Epithelial cell of prostate (primary cell): ENCODE results near the gene DNASE1L1.
"Not testable (repeated sequence)": the region's sequence is repeated elsewhere in the genome, so short reads cannot be mapped to it uniquely, and the experiment has no call there.

Source experiments
- DNase-seq: peaks from one replicate; pipeline ENCODE4 v3.0.0-alpha.2; 2011; ENCODE audit warnings: low read depth, low spot score
- H3K27ac ChIP-seq: fragments of 450-650 bp; 2 replicates; pipeline ENCODE4 v1.5.1; 2017; ENCODE audit warnings: mild to moderate bottlenecking

Gene DNASE1L1

DNA sequence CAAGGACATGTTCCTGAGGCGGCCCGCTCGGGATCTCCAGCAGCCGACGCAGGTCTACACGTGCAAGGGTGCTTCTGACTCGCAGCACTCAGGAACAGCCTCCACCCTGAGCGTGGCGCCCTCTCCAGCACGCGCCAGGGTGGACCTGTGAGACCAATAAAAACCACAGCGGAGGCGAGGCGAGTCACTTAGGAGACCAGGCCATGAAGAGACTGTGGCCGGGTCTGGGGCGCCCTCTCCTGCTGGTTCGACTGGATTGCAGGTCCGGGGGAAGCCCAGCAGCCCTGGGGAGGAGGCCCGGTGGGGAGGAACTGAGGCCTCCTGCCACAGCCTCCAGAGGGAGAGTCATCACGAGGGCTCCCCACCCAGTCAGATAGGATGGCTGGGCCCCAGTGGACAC is 21.0 kb downstream of the DNASE1L1 start:
- DNase-seq: not testable (repeated sequence)

DNA sequence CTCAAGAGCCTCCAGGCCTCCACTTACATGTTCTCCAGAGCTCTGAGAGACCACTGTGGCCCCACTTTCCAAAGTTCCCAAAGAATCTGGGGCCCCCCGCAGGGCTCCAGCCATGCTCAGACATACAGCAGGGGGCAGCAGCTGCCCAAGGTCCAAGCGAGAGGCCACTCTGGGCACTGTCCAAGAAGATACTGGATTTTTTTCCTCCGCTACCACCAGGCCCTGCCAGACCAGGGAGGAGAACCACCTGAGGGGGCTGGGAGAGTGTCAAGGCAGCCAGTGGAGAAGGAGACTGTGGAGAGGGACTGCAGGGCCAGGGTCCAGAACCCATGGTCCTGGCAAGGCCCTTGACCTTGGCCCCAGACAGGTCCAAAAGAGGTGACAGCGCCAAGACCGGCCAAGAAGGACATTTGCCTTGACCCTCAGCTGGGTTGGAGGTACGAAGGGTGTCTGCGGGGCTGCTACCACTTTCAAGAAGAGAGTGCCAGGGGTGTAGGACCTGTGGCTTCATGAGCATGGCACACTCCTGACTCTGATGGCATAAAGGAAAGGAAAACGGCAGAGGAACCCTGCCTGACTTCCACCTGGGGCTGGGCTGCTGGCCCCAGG is 24.7 kb downstream of the DNASE1L1 start:
- H3K27ac ChIP-seq: no peak overlapping the region
- no peak for DNase-seq

More for the DNA sequence above, 21.0 kb downstream of the DNASE1L1 start:
- not testable (repeated sequence) for H3K27ac ChIP-seq

DNA sequence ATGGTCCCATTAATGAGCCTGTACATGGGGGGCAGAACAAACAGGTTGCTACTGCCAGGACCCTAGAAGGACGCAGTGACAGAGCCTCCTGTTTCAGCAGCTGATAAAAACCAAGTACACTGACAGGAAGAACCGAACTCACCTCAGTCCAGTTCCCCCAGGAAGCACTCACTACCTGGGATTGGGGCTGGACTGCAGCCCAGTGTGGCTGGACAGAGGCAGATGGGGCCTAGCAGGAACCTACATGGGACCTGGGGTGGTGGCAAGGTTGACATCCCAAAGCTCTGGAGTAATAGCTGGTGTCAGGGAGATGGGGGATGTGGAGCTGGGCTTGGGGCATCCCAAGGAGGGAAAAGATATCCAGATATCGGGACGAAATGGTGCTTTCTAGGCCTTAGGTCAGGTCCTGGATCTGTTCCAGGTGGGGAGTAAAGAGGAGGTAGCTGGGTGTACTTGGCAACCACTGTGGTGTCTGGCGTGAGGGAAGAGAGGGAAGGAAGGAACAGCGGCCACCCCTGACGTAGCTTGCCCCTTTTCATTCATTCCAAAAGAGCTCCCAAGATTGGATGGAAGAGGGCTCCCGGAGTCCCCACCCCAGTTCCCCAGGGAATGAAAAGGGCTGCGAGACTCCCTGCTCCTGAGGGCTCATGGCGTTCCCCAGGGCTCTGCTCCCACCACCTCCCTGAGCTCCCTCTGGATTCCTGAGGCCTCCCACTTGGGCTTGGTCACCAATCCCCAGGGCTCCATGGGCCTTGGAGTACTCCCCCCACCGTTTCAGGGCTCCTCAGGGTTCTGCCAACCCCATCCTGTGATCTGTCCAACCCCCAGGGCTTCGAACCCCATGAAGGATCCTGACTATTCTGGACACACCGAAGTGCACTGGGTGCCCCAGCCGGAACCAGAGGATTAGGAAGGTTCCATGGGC is 25.4 kb downstream of the DNASE1L1 start:
- DNase-seq: no peak
- H3K27ac ChIP-seq: no peak overlapping the region

DNA sequence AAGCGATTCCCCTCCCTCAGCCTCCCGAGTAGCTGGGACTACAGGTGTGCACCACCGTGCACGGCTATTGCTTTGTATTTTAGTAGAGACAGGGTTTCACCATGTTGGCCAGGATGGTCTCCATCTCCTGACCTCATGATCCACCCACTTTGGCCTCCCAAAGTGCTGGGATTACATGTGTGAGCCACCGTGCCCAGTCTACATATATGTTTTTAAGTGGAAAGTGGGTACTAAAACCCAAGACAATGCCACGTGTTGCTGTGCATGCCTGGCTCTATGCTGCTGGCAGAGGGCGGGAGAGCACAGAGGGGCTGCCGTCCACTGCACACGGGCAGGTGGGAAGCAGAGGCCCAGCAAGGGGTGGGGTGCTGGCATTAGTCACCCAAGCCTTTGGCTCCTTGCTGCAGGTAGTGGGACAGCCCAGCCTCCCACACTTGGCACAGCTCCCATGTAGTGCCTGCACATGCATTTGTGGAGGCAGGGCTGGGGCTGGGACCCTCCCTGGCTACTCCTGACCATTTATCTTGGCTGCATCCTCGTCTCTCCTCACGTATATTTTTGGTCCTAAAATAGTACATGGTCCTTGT is 26.5 kb downstream of the DNASE1L1 start:
- DNase-seq: no peak
- no peak overlapping the region for H3K27ac ChIP-seq

DNA sequence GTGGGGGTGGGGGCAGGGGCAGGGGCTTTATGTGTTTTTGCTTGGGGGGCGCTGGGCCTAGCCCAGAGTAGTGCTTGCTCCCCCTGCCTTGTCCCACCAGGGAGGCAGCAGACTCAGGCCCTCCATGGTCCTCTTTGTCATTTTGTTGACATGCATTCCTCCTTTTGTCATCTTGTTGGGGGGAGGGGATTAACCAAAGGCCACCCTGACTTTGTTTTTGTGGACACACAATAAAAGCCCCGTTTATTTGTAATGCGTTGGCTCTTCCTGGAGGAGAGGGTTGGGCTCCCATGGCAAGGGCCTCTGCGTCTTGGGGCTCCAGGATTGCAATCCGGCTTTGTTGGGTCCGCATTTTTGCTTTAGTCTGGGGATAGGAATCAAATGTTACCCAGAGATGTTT is 27.8 kb downstream of the DNASE1L1 start:
- DNase-seq: no peak
- H3K27ac ChIP-seq: no peak overlapping the region

DNA sequence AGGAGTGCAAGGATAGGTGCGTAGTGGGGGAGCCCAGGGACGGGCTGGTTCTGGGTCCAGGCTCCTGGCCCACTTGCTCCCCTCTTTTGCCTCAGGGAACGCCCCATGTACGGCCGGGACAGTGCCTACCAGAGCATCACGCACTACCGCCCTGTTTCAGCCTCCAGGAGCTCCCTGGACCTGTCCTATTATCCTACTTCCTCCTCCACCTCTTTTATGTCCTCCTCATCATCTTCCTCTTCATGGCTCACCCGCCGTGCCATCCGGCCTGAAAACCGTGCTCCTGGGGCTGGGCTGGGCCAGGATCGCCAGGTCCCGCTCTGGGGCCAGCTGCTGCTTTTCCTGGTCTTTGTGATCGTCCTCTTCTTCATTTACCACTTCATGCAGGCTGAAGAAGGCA is 28.3 kb downstream of the DNASE1L1 start:
- no peak overlapping the region for H3K27ac ChIP-seq
- DNase-seq: no peak

DNA sequence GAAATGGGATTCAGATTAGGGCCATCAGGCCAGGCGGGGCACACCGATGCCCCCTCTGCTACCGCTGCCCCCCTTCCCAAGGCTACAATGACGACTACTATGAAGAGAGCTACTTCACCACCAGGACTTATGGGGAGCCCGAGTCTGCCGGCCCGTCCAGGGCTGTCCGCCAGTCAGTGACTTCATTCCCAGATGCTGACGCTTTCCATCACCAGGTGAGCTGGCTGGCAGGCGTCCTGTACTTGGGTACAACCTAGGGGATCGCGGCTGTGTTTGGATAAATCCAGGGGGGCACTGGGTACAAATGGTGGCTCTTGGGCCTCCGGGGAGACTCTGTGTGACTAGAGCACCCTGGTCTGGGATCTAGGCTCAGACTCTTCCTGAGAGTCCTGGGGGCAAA is 28.9 kb downstream of the DNASE1L1 start:
- DNase-seq: no peak
- H3K27ac ChIP-seq: peak overlapping the region; percentile 73

DNA sequence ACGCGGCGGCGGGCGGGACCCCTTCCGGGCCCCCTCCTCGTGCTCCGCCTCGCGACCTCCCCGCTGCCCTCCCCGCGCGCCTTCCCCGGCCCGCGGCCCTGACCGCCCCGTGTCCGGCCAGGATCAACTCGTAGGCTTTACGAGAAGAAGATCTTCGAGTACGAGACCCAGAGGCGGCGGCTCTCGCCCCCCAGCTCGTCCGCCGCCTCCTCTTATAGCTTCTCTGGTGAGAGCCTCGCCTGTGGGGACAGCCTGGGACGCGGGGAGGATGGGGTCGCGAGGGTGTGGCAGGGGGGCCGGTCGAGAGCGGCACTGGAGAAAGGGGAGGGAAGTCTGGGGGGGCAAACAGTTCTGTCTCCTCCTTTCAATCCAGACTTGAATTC is 29.5 kb downstream of the DNASE1L1 start:
- peak overlapping the region; percentile 73 for H3K27ac ChIP-seq
- no peak for DNase-seq

DNA sequence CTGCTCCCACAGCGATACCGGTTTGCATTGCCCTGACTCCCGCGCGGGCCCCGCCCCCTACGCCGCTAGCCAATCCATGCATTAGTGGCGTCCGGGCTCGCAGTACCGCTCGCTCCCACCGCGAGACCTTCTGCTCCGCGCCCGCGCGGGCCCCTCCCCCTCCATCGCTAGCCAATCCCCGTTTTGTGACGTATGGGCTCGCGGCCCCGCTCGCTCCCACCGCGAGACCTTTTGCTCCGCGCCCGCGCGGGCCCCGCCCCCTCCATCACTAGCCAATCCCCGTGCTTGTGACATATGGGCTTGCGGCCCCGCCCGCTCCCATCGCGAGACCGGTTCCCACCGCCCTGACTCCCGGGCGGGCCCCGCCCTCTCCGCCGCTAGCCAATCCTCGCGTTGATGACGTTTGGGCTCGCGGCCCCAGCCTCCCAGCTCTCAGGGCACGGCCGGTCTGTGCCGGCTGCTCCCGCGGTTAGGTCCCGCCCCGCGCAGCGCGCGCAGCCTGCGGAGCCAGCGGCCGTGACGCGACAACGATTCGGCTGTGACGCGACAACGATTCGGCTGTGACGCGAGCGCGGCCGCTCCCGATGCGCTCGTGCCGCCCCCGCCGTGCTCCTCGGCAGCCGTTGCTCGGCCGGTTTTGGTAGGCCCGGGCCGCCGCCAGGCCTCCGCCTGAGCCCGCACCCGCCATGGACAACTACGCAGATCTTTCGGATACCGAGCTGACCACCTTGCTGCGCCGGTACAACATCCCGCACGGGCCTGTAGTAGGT is 30.1 kb downstream of the DNASE1L1 start, which contains the start of gene EMD:
EMD (plus strand) TSS at position 497 of the 770 bp plus-strand sequence; CDS start at position 687, 190 bp downstream.
- DNase-seq: peak; percentile 90
- peak within 1 kb of the TSS; percentile 79 for H3K27ac ChIP-seq

DNA sequence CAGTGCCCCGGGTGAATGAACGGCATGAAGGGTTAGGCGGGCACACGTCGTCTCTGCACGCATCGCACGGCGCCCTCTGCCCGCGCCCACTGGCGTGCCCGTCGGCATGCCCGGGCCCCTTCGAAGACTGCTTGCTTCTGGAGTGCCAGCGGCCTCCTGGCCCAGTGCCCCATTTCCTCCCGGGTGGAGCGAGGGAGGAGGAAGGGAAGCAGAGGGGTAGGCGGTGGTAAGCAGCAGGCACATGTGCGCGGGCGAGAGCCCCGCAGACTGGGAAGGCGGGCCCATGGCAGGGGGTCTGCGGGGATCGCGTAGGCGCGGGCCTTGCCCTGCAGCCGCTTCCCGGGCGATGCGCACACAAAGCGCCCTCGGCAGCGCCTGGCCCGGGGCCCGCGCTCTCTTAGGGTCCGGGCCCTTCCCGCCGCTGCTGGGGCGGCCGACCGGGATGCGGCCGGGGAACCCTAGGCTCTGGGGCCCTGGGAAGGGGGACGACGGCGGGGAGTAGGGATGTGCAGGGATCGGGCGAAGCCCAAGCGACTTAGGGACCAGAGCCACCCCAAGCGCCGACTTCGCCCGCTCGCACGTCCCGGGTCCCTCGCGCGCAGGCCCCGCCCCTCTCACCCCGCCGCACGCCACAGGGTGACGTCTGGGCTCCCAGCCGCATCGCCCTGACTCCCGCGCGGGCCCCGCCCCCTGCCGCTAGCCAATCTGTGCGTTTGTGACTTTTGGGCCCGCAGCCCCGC is 30.8 kb downstream of the DNASE1L1 start:
- peak overlapping the region; percentile 79 for H3K27ac ChIP-seq
- DNase-seq: no peak

DNA sequence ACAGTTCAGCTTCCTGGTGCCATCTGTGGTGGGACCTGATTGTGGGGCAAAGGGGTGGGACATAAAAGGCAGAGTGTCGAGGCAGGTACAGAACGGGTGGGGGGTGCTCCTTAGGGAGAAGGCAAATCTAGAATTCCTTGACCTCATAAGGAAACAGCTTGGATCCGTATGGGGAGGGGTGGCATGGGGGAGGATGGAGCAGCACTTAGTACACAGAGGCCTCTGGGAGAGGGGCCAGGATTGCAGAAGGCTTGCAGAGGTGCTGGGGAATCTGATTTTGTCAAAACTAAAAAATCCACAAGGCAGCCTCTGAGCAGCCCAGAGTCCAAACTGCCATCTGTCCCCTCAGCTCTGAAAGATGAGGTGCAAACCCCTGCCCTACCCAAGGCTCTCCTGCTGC is 32.3 kb downstream of the DNASE1L1 start:
- DNase-seq: no peak
- H3K27ac ChIP-seq: no peak overlapping the region

DNA sequence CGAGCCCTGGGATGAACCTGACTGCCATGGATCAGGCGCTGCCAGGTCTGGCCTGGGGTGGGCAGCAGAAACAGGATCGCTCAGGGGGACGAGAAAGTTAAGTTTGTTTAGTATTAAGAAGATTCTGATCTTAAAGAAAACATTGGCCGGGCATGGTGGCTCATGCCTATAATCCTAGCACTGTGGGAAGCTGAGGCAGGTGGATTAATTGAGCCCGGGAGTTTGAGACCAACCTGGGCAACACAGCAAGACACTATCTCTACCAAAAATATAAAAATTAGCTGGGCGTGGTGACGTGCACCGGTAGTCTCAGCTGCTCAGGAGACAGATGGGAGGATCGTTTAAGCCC is 33.9 kb downstream of the DNASE1L1 start:
- DNase-seq: no peak
- no peak overlapping the region for H3K27ac ChIP-seq

DNA sequence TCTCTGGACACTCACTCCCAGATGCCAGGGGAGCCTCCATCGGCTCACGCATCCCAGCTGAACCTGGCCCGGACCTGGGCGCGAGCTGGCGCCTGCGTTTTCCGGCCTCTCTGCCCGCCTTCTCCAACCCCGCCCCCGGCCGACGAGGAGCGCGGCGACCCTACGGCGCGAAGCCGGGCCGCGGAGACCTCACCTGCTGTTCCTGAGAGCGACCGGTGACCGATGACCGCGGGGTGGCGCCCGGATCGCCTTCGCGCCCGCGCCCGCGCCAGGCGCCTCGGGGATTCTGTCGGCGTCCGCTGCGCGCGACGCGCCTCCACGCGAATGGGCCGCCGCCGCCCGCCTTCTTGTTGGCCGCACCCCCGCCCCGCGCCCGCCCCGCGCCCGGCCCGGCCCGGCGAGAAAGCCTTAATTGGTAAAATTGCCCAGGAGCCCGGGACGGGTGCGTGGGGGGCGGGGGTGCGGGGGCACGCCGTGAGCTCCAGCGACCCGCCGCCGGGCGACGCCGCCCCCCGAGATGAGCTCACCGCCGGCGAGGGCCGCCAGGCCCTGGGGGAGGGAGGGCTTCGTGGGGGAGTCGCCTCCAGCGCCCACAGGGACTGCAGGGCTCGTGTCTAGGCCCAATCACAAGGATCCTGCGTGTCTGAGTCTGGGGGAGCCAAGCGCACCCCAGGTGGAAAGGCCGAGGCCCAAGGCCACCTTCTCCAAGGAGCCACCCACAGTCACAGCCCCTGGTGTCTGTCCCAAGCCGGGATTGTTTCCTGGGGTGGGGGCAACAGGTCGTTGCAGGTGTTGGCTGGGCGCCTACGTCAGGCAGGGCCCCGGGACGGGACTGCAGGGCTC is 34.5 kb downstream of the DNASE1L1 start, which contains the start of gene FLNA:
FLNA (minus strand) TSS at position 322 of the 843 bp plus-strand sequence. CDS start 3,389 bp downstream, outside the sequence.
- peak within 1 kb of the TSS; percentile 46 for H3K27ac ChIP-seq
- DNase-seq: no peak

DNA sequence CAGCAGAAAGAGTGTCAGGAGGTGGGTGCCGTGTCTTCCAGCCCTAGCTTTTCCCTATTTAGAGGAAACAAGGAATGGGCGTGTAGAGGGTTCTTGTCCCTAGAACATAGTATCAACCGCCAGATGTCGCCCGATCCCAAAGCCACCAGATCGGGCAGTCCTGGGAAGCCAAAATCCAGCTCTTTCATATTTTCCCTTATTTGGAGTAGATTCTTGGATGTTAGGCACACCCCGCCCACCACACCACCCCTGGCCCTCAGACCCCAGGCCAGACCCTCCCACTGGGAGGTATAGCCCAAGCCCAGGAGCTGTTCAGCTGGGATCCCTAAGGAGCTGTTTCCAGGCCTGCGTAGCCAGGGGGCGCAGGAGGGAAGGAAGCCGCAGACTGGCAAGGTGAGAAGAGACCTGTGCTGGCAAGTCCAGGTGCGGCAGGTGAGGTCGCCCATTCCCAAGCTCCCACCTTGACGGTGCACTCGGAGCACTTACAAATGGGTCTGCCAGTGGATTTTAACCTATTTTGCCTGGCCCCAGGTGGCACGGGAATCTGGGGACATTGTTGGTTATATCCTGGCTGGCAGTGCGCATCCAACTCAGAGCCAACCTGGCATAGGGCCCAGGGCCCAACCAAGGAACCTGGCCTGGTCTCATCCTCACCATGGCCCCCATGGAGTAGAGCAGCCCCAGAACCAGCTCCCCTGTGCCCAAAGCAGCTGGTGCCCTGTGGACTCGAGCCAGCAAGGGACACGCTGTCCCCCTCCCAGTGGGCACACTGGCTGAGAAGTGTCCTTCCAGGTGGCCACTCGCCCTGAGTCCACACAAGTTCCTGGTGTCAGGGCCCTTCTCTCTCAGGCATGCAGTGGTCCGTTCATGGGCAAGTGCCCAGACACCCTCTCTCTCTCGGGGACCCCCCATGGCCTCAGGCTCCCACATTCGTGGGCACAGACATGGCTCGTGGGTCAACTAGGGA is 35.4 kb downstream of the DNASE1L1 start:
- H3K27ac ChIP-seq: peak overlapping the region; percentile 46
- DNase-seq: no peak

DNA sequence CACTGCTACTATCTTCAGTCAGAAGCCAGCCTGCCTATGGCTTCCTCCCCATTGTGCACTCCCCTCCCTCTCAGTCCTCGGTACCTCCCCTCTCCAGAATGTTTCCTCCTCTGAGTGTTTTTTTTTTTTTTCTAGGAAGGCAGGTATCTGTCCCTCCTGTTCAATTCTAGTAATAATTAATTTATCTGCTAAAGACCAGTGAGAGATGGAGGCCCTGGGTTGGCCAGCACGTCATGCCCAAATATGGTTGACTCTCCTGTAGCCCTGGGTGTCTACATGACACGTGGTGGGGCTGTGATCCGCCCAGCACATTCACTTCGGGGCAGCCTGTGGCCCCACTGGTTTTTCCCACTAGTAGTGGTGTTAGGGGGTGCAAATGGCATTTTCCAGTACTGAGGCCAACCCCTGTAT is 36.4 kb downstream of the DNASE1L1 start:
- peak overlapping the region; percentile 91 for H3K27ac ChIP-seq
- no peak for DNase-seq

DNA sequence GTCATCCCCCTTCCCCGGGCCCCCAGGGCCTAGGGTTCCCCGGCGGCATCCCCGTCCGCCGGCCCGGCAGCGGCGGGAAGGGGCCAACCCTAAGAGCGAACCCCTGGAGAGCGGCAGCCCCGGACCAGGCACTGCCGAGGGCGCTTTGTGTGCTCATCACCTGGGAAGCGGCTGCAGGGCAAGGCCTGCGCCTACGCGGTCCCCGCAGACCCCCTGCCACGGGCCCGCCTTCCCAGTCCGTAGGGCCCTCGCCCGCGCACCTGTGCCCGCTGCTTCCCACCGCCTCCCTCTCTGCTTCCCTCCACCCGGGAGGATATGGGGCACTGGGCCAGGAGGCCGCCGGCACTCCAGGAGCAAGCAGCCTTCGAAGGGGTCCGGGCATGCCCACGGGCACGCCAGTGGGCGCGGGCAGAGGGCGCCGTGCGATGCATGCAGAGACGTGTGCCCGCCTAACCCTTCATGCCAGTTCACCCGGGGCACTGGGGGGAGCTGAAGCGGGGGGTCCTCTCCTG is 37.2 kb downstream of the DNASE1L1 start:
- peak overlapping the region; percentile 91 for H3K27ac ChIP-seq
- no peak for DNase-seq

DNA sequence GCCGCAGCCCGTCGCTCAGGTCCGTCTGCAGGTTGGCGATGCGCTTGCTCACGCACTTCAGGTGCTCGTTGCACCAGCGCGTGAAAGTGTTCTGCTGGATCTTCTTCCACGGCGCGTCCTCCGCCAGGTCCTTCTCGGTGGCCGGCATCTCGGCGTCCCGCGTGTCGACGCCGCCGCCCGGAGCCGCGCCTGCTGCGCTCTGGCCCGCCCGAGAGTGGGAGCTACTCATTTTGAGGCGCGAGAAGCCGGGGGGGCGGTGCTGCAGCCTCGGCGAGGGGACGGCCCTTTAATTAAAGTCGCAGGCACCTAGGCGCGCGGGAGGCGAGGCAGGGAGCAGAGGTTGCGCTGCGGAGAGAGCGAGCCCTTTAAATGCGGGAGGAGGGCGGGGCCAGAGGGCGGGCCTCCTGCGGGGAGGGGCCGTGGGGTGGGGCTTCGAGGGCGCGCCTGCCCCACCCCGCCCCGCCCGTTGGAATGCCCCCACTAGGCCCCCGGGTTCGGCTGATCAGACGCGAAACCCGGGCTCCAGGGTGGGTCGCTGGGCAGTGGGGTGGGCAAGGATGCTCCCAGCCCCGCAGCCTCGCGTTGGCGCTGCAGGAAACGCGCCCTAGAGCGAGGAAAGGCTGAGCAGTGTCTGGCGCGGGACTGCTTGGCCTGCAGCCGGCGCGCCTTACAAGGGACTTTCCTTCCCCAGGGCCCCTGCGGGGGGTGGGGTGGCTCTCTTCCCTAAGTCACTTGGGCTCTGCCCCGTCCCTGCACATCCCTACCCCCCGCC is 37.9 kb downstream of the DNASE1L1 start:
- H3K27ac ChIP-seq: peak overlapping the region; percentile 91
- no peak for DNase-seq
